Mesendoderm (in vitro differentiated cells): Measurements from ENCODE around the gene SLC25A51. TPM values are rescaled to one million over a fixed set of nuclear protein-coding genes. Genes with fewer than 3 reads are reported as not detected.

Experiments
- DNase-seq: peaks from one replicate; pipeline ENCODE4 v3.0.0; 2013
- H2AK5ac ChIP-seq: 2 replicates; pipeline ENCODE4 v1.6.1; 2013; ENCODE audit warnings: low read length, inconsistent platforms
- H2BK120ac ChIP-seq: 2 replicates; pipeline ENCODE4 v1.6.1; 2013; ENCODE audit warnings: low read depth, mild to moderate bottlenecking, low read length, moderate library complexity, mixed read lengths
- H2BK15ac ChIP-seq: replicated peaks from 2 replicates; pipeline ENCODE4 v1.6.1; 2013; ENCODE audit warnings: low read depth, mild to moderate bottlenecking, moderate library complexity
- H2BK5ac ChIP-seq: 2 replicates; pipeline ENCODE4 v1.6.1; 2013; ENCODE audit warnings: low read length, inconsistent platforms
- H3K18ac ChIP-seq: 2 replicates; pipeline ENCODE4 v1.6.1; 2013; ENCODE audit warnings: mild to moderate bottlenecking, low read length, mixed read lengths
- H3K23ac ChIP-seq: one replicate; pipeline ENCODE4 v1.6.1; 2013; ENCODE audit warnings: low read length
- H3K27ac ChIP-seq: 2 replicates; pipeline ENCODE4 v1.5.1; 2013; ENCODE audit warnings: low read depth, mild to moderate bottlenecking, inconsistent platforms, low read length, moderate library complexity
- H3K27me3 ChIP-seq: 2 replicates; pipeline ENCODE4 v1.6.1; 2013; ENCODE audit warnings: low read length, control low read depth, mild to moderate bottlenecking, inconsistent platforms; ENCODE audit not compliant: insufficient read depth, poor library complexity
- H3K36me3 ChIP-seq: 2 replicates; pipeline ENCODE4 v1.6.1; 2013; ENCODE audit warnings: low read length, inconsistent platforms; ENCODE audit not compliant: control insufficient read depth, insufficient read depth
- H3K4ac ChIP-seq: one replicate; pipeline ENCODE4 v1.6.1; 2013; ENCODE audit warnings: low read depth, mild to moderate bottlenecking, low read length, moderate library complexity
- H3K4me1 ChIP-seq: 2 replicates; pipeline ENCODE4 v1.6.1; 2013; ENCODE audit warnings: low read depth, low read length, inconsistent platforms; ENCODE audit not compliant: control insufficient read depth
- H3K4me2 ChIP-seq: 2 replicates; pipeline ENCODE4 v1.6.1; 2013; ENCODE audit warnings: low read length
- H3K4me3 ChIP-seq: 2 replicates; pipeline ENCODE4 v1.5.1; 2013; ENCODE audit warnings: mild to moderate bottlenecking, low read length
- H3K56ac ChIP-seq: one replicate; pipeline ENCODE4 v1.6.1; 2013; ENCODE audit warnings: low read length
- H3K79me1 ChIP-seq: 2 replicates; pipeline ENCODE4 v1.6.1; 2013; ENCODE audit warnings: low read length, inconsistent platforms
- H3K79me2 ChIP-seq: 2 replicates; pipeline ENCODE4 v1.6.1; 2013; ENCODE audit warnings: mild to moderate bottlenecking, low read length; ENCODE audit not compliant: control insufficient read depth, insufficient read depth
- H3K9ac ChIP-seq: 2 replicates; pipeline ENCODE4 v1.6.1; 2013; ENCODE audit warnings: low read length, inconsistent platforms
- H4K5ac ChIP-seq: one replicate; pipeline ENCODE4 v1.6.1; 2013; ENCODE audit warnings: low read length
- H4K8ac ChIP-seq: one replicate; pipeline ENCODE4 v1.6.1; 2013; ENCODE audit warnings: low read depth, mild to moderate bottlenecking, control low read depth, low read length, moderate library complexity
- WGBS: extraction: QIAGEN DNeasy Blood & Tissue Kit; methylation state at CpG from one replicate; pipeline ENCODE4 v1.1.7; 2013; ENCODE audit warnings: low lambda C conversion rate, missing lambda C conversion rate; ENCODE audit not compliant: insufficient coverage; ENCODE audit errors: extremely low coverage; 5-methylcytosine and 5-hydroxymethylcytosine counted together
- polyA plus RNA-seq, 2 experiments: library from polyadenylated mRNA; stranded (reverse); fragments of 200-250 nt; gene quantifications; one replicate each; pipeline ENCODE4 v1.2.3, GENCODE V29; 2013

The SLC25A51 gene, protein sequence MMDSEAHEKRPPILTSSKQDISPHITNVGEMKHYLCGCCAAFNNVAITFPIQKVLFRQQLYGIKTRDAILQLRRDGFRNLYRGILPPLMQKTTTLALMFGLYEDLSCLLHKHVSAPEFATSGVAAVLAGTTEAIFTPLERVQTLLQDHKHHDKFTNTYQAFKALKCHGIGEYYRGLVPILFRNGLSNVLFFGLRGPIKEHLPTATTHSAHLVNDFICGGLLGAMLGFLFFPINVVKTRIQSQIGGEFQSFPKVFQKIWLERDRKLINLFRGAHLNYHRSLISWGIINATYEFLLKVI
- polyA plus RNA-seq (2013, experiment 1 of 2): 6.9 TPM
- 6.9 TPM for polyA plus RNA-seq (2013, experiment 2 of 2)

DNA sequence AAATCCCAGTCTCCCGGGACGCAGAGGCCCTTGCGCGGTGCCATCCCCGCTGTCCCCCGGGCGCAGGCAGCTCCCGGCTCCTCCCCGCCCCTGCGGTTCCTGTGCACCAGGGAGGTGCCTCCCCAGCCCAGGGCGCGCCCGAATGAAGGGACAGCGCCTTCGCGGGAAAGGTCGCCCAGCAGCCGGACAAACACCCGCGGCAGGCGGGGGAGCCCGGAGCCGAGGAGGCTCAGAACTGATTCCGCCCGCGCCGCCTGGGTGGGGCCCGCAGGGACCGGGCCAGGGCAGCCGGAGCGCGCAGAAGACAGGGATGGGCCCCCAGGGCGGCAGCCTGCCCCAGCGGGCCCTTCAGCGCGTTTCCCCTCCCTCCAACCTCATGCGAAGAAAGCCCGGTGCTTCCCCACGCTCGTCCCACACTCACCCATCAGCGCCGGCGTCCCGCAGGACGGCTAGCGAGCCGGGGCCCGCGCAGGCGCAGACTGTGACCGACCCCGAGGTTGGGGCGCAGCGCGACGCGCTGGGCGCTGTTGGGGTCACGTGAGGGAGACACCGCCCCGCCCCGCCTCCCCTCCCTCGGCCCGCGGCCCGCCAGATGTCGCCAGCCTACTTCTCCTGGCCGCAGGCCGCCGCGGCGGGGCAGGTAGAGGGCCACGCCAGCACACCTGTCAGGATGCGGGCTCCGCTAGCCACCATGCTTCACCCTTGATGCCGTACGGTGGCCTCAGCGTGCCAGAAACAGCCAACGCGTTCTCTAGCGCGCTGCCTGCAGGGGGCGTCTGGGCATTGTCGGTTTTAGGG, at the start of gene SLC25A51:
Gene SLC25A51, minus strand, starts transcription at position 481 of the 798 bp plus-strand sequence. CDS start 15,577 bp downstream, outside the sequence.
- H2BK5ac ChIP-seq: peak within 1 kb of the TSS; percentile 28
- peak within 1 kb of the TSS; percentile 87 for H3K4me3 ChIP-seq
- H3K23ac ChIP-seq: no peak within 1 kb of the TSS
- no peak within 1 kb of the TSS for H4K8ac ChIP-seq
- H3K56ac ChIP-seq: peak within 1 kb of the TSS; percentile 95
- H4K5ac ChIP-seq: no peak within 1 kb of the TSS
- H3K79me1 ChIP-seq: no peaks in the 10 kb centered on the region
- no peaks in the 10 kb centered on the region for H3K79me2 ChIP-seq
- H3K18ac ChIP-seq: peak within 1 kb of the TSS; percentile 52
- no peaks in the 10 kb centered on the region for H3K27me3 ChIP-seq
- peak; percentile 96 for DNase-seq
- no peak within 1 kb of the TSS for H2BK15ac ChIP-seq
- no CpG with 5 or more reads among the region's 84 CpGs for WGBS
- no peak within 1 kb of the TSS for H2AK5ac ChIP-seq
- H3K4me2 ChIP-seq: peak within 1 kb of the TSS; percentile 78
- H3K4me1 ChIP-seq: peaks cover 6% of the 10 kb centered on the region
- H3K4ac ChIP-seq: peak within 1 kb of the TSS; percentile 50
- H3K36me3 ChIP-seq: no peaks in the 10 kb centered on the region
- peak within 1 kb of the TSS; percentile 58 for H3K9ac ChIP-seq
- H3K27ac ChIP-seq: peak within 1 kb of the TSS; percentile 71
- no peak within 1 kb of the TSS for H2BK120ac ChIP-seq

DNA sequence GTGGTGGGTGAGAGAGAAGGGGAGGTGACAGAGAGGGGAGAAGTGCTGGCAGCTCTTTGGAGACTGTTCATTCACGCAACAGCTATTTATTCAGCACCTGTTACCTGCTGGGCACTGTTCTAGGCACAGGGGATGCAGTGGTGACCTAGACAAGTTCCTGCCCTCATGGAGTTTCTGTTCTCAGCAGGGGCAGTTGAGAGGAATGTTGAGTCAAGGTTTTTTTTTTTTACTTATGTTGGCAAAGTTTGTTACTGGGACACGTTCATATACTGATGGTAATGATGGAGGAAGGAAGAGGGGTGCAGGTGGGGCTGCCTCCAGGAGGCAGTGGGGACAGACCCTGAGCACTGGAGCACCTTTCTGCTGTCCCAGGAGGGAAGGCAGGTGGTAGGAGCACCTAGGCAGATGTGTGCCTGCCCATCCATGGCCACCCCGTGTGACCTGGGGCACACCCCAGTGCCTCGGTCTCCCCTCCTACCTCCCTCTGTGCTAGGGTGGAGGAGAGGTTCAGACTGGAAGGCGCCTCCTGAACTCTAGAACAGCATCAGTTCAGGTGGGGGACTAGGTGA, 49.4 kb upstream of the SLC25A51 start:
- Histone ChIP-seq H3K9ac (no peak overlapping the region), H3K56ac (peak overlapping the region; percentile 64), H2BK120ac (no peak overlapping the region), H4K8ac (no peak overlapping the region), H3K79me2 (no peaks in the 10 kb centered on the region), H4K5ac (no peak overlapping the region), H2AK5ac (no peak overlapping the region), H3K23ac (no peak overlapping the region), H3K27me3 (no peaks in the 10 kb centered on the region), H3K4me1 (no peaks in the 10 kb centered on the region), H3K4me2 (no peak overlapping the region), H3K79me1 (peaks cover 19% of the 10 kb centered on the region), H3K27ac (no peak overlapping the region), H3K36me3 (peaks cover 17% of the 10 kb centered on the region), H3K4ac (no peak overlapping the region), H3K18ac (no peak overlapping the region), H2BK5ac (no peak overlapping the region), H3K4me3 (no peak overlapping the region), H2BK15ac (no peak overlapping the region)
- no CpG with 5 or more reads among the region's 5 CpGs for WGBS
- DNase-seq: no peak

DNA sequence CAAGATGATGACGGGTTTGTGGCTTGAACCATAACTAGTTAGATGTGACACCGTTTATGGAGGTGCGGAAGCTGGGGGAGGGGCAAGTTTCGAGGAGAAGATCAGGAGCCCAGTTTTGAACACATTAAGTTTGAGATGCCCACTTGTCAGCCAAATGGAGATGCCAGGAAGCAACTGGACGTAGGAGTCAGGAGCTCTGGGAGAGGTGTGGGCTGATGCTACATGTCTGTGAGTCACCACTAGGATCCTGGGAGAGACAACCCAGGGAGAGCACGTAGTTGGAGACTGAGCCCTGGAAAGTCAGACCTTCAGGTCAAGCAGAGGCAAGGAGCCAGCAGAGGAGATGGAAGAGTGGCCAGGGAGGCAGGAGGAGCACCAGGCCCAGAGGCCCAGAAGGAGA, 48.8 kb upstream of the SLC25A51 start:
- Histone ChIP-seq H3K79me2 (no peaks in the 10 kb centered on the region), H3K4ac (no peak overlapping the region), H3K4me3 (no peak overlapping the region), H3K36me3 (peaks cover 17% of the 10 kb centered on the region), H2BK15ac (no peak overlapping the region), H4K8ac (no peak overlapping the region), H2BK120ac (no peak overlapping the region), H2BK5ac (no peak overlapping the region), H3K27me3 (no peaks in the 10 kb centered on the region), H3K9ac (no peak overlapping the region), H3K18ac (no peak overlapping the region), H3K4me1 (no peaks in the 10 kb centered on the region), H3K23ac (no peak overlapping the region), H3K4me2 (no peak overlapping the region), H3K56ac (no peak overlapping the region), H4K5ac (no peak overlapping the region), H3K79me1 (peaks cover 15% of the 10 kb centered on the region), H3K27ac (no peak overlapping the region), H2AK5ac (no peak overlapping the region)
- WGBS: no CpG with 5 or more reads among the region's 6 CpGs
- no peak for DNase-seq

DNA sequence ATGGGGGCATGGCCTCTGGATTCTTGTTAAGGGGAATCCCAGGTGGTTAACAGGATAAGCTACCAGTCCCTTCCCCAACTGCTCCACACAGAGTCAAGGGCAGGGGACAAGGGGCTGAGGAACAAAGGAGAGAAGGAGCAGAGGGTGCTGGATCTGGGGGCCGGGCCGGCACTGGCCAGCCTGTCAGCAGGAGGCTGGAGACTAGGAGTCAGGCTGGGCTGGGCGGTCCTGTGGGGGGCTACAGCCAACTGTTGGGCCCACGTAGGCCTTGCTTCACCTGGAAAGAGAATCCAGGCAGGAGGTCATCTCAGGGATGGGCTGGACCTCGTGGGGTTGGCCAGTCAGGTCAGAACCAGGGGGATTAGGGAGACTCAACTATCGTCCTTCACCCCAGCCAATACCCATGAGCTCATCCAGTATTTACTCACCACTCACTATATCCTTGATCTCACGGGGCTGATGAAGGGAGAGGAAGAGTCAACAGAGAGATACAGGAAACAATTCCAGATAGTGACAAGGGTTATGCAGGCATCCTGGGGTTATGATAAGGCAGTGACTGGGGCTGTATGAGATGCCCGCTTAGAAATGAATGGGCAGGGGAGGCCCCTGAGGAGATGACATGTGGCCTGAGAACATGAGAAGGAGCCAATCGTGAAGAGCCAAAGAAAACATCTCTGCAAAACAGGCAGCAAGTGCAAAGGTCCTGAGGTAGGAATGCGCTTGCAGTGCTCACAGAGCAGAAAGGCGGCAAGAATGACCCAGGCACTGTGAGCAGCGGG, 47.9 kb upstream of the SLC25A51 start:
- Histone ChIP-seq H3K56ac (no peak overlapping the region), H3K4me2 (no peak overlapping the region), H3K4me1 (no peaks in the 10 kb centered on the region), H4K8ac (no peak overlapping the region), H3K23ac (no peak overlapping the region), H3K79me1 (peaks cover 7% of the 10 kb centered on the region), H3K27me3 (no peaks in the 10 kb centered on the region), H3K4ac (no peak overlapping the region), H3K18ac (no peak overlapping the region), H3K79me2 (no peaks in the 10 kb centered on the region), H3K27ac (no peak overlapping the region), H2AK5ac (no peak overlapping the region), H2BK15ac (no peak overlapping the region), H3K4me3 (no peak overlapping the region), H4K5ac (no peak overlapping the region), H3K36me3 (peaks cover 17% of the 10 kb centered on the region), H2BK5ac (no peak overlapping the region), H3K9ac (no peak overlapping the region), H2BK120ac (no peak overlapping the region)
- no CpG with 5 or more reads among the region's 12 CpGs for WGBS
- peak; percentile 42 for DNase-seq

DNA sequence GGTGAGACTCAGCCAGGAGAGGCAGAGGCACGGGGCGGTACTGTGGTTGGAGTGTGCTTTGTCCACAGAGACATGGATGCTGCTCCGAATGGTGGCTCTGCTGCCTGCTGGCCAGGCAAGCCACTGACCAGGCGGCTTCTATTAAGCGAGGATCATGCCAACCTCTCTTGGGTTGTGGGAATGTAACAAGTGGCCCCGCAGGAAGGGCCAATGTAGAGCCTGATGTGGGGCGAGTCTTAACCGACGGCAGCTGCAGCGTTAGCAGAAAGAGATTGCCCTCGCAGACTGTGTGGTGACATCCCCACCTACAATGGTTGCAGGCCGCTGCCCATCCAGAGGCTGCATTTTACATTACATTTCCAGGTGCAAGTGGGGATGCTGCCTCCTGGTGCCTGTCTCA, 46.6 kb upstream of the SLC25A51 start:
- Histone ChIP-seq H2BK5ac (no peak overlapping the region), H2BK120ac (no peak overlapping the region), H2BK15ac (no peak overlapping the region), H2AK5ac (no peak overlapping the region), H3K4me3 (no peak overlapping the region), H3K56ac (no peak overlapping the region), H3K4ac (no peak overlapping the region), H3K27ac (no peak overlapping the region), H3K27me3 (no peaks in the 10 kb centered on the region), H4K8ac (no peak overlapping the region), H3K79me1 (peaks cover 4% of the 10 kb centered on the region), H3K18ac (no peak overlapping the region), H3K4me1 (peaks cover 4% of the 10 kb centered on the region), H3K79me2 (no peaks in the 10 kb centered on the region), H4K5ac (no peak overlapping the region), H3K23ac (no peak overlapping the region), H3K9ac (no peak overlapping the region), H3K4me2 (no peak overlapping the region), H3K36me3 (peaks cover 20% of the 10 kb centered on the region)
- no peak for DNase-seq
- WGBS: no CpG with 5 or more reads among the region's 12 CpGs
